ENCODE data around the gene SLC38A1. TPM values are rescaled to one million over a fixed set of nuclear protein-coding genes. Genes with fewer than 3 reads are reported as not detected.
"Not testable (repeated sequence)": the region's sequence is repeated elsewhere in the genome, so short reads cannot be mapped to it uniquely, and the experiment has no call there.

SLC38A1 gene
- total and polyA plus RNA-seq, 2 experiments from 2014 or later: 114 to 234 TPM

DNA sequence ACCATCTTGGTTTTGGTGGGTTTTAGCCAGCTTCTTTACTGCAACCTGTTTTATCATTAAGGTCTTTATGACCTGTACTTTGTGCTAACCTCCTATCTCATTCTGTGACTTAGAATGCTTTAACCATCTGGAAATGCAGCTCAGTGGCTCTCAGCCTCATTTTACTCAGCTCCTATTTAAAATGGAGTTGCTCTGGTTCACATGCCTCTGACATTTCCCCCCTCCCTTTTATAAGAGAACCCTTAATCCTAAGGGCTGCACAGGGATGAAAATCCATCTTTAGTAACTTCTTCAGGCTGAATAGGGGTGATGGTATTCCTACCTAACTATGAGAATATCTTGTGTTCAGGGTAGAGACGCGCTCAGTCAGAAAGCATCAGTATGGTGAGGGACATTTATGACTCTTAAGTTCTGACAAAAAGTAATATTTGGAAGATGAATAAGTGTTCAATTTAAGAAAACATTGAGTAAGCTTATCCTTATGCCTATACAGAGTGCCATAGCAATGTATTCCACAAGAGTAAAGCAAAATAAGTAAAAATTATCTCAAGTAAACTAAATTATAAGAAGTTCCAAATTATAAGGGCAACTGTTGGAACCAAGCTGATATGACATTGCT is 15.2 kb downstream of the SLC38A1 start:
- peaks cover 100% of the 10 kb centered on the region for H3K79me2 ChIP-seq (replicated peaks; ENCODE audit: insufficient read depth)
- peaks cover 27% of the 10 kb centered on the region for H3K4me1 Mint-ChIP-seq

DNA sequence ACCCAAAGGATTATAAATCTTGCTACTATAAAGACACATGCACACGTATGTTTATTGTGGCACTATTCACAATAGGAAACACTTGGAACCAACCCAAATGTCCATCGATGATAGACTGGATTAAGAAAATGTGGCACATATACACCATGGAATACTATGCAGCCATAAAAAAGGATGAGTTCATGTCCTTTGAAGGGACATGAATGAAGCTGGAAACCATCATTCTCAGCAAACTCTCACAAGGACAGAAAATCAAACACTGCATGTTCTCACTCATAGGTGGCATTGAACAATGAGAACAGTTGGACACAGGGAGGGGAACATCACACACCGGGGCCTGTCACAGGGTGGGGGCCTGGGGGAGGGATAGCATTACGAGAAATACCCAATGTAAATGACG is 16.8 kb downstream of the SLC38A1 start:
- not testable (repeated sequence) for ATAC-seq; H3K27ac Mint-ChIP-seq; H3K27me3 ChIP-seq (ENCODE audit: insufficient read depth); H3K4me3 ChIP-seq; H3K4me2 ChIP-seq; H3F3A ChIP-seq (replicated peaks; ENCODE audit: low read depth); DNase-seq (ENCODE audit: low spot score); H3K9me2 ChIP-seq (ENCODE audit: insufficient read depth); H3K27me3 Mint-ChIP-seq (ENCODE audit: insufficient read depth, low read depth, poor library complexity); H3K27ac ChIP-seq (ENCODE audit: low read depth); H2AFZ ChIP-seq; H3K4me3 Mint-ChIP-seq
- Histone ChIP-seq H4K20me1 (replicated peaks; ENCODE audit: insufficient read depth) (peaks cover 75% of the 10 kb centered on the region), H3K4me1 (ENCODE audit: insufficient read depth) (peaks cover 13% of the 10 kb centered on the region), H3K79me2 (replicated peaks; ENCODE audit: insufficient read depth) (peaks cover 100% of the 10 kb centered on the region), H3K36me3 (ENCODE audit: insufficient read depth) (peaks cover 30% of the 10 kb centered on the region)
- Mint-ChIP-seq H3K36me3 (ENCODE audit: low read depth) (peaks cover 94% of the 10 kb centered on the region), H3K4me1 (peaks cover 30% of the 10 kb centered on the region), H3K9me3 (peaks cover 28% of the 10 kb centered on the region)

More for the DNA sequence above, 15.2 kb downstream of the SLC38A1 start:
- Mint-ChIP-seq H3K9me3 (peaks cover 20% of the 10 kb centered on the region; the same call in 2 of the 3 replicates), H3K36me3 (ENCODE audit: low read depth) (peaks cover 87% of the 10 kb centered on the region), H3K27ac (no peak overlapping the region), H3K27me3 (ENCODE audit: insufficient read depth, low read depth, poor library complexity) (peaks cover 6% of the 10 kb centered on the region), H3K4me3 (no peak overlapping the region)
- Histone ChIP-seq H3K4me1 (ENCODE audit: insufficient read depth) (peaks cover 19% of the 10 kb centered on the region), H3K27me3 (ENCODE audit: insufficient read depth) (no peaks in the 10 kb centered on the region), H3K4me3 (no peak overlapping the region), H4K20me1 (replicated peaks; ENCODE audit: insufficient read depth) (peaks cover 75% of the 10 kb centered on the region), H3K4me2 (no peak overlapping the region), H3K27ac (ENCODE audit: low read depth) (no peak overlapping the region), H2AFZ (no peak overlapping the region), H3K9me2 (ENCODE audit: insufficient read depth) (peaks cover under 1% of the 10 kb centered on the region), H3F3A (replicated peaks; ENCODE audit: low read depth) (no peaks in the 10 kb centered on the region), H3K36me3 (ENCODE audit: insufficient read depth) (peaks cover 26% of the 10 kb centered on the region)
- no peak for TF ChIP-seq POLR2AphosphoS5 (IDR thresholded peaks at IDR 0.05; ENCODE audit: low read depth)
- ATAC-seq: no peak
- DNase-seq (ENCODE audit: low spot score): no peak

- not testable (repeated sequence) for H3K9me2 ChIP-seq (ENCODE audit: insufficient read depth); H3K27ac ChIP-seq (ENCODE audit: low read depth); H3K4me3 Mint-ChIP-seq; H3K4me2 ChIP-seq; DNase-seq (ENCODE audit: low spot score); H3K27me3 Mint-ChIP-seq (ENCODE audit: insufficient read depth, low read depth, poor library complexity); H3K4me3 ChIP-seq; H2AFZ ChIP-seq; H3F3A ChIP-seq (replicated peaks; ENCODE audit: low read depth); H3K27ac Mint-ChIP-seq; ATAC-seq; H3K27me3 ChIP-seq (ENCODE audit: insufficient read depth)
- Histone ChIP-seq H4K20me1 (replicated peaks; ENCODE audit: insufficient read depth) (peaks cover 83% of the 10 kb centered on the region), H3K4me1 (ENCODE audit: insufficient read depth) (peaks cover 15% of the 10 kb centered on the region), H3K79me2 (replicated peaks; ENCODE audit: insufficient read depth) (peaks cover 100% of the 10 kb centered on the region), H3K36me3 (ENCODE audit: insufficient read depth) (peaks cover 30% of the 10 kb centered on the region)
- Mint-ChIP-seq H3K4me1 (peaks cover 34% of the 10 kb centered on the region), H3K36me3 (ENCODE audit: low read depth) (peaks cover 99% of the 10 kb centered on the region), H3K9me3 (peaks cover 31% of the 10 kb centered on the region)
Observed at GRCh38 chr12:46249960-46250359, 18.9 kb downstream of the SLC38A1 start.

GRCh38 chr12:46246021-46246700 is 22.7 kb downstream of the SLC38A1 start:
- Mint-ChIP-seq H3K36me3 (ENCODE audit: low read depth) (peaks cover 92% of the 10 kb centered on the region), H3K27ac (no peak overlapping the region), H3K4me1 (peaks cover 44% of the 10 kb centered on the region), H3K4me3 (no peak overlapping the region), H3K9me3 (peaks cover 20% of the 10 kb centered on the region), H3K27me3 (ENCODE audit: insufficient read depth, low read depth, poor library complexity) (peaks cover 4% of the 10 kb centered on the region)
- Histone ChIP-seq H4K20me1 (replicated peaks; ENCODE audit: insufficient read depth) (peaks cover 89% of the 10 kb centered on the region), H3K79me2 (replicated peaks; ENCODE audit: insufficient read depth) (peaks cover 100% of the 10 kb centered on the region), H3K36me3 (ENCODE audit: insufficient read depth) (peaks cover 24% of the 10 kb centered on the region; the same call in 1 of the 2 replicates), H3K4me1 (ENCODE audit: insufficient read depth) (peaks cover 24% of the 10 kb centered on the region), H2AFZ (no peak overlapping the region), H3F3A (replicated peaks; ENCODE audit: low read depth) (no peaks in the 10 kb centered on the region), H3K9me2 (ENCODE audit: insufficient read depth) (0 out of 2 replicates have a peak, but pooled peaks cover 3% of the 10 kb centered on the region), H3K27me3 (ENCODE audit: insufficient read depth) (no peaks in the 10 kb centered on the region), H3K4me2 (no peak overlapping the region), H3K27ac (ENCODE audit: low read depth) (no peak overlapping the region), H3K4me3 (no peak overlapping the region)
- ATAC-seq: peak; percentile 38; the same call in 1 of the 3 replicates
- DNase-seq (ENCODE audit: low spot score): no peak
- TF ChIP-seq, protein P1, sequence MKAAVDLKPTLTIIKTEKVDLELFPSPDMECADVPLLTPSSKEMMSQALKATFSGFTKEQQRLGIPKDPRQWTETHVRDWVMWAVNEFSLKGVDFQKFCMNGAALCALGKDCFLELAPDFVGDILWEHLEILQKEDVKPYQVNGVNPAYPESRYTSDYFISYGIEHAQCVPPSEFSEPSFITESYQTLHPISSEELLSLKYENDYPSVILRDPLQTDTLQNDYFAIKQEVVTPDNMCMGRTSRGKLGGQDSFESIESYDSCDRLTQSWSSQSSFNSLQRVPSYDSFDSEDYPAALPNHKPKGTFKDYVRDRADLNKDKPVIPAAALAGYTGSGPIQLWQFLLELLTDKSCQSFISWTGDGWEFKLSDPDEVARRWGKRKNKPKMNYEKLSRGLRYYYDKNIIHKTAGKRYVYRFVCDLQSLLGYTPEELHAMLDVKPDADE (IDR thresholded peaks at IDR 0.05): no peak
- TF ChIP-seq ZNF331 (CRISPR knock-in tag; IDR thresholded peaks at IDR 0.05; ENCODE audit: low read depth) (no peak), EZH2 (IDR thresholded peaks at IDR 0.05; ENCODE audit: low read depth, unreplicated experiment) (no peak), CREB1 (CRISPR knock-in tag; IDR thresholded peaks at IDR 0.05; ENCODE audit: low read depth) (no peak), STAT1 (IDR thresholded peaks at IDR 0.05; ENCODE audit: unreplicated experiment) (no peak), EZH2phosphoT487 (IDR thresholded peaks at IDR 0.05; ENCODE audit: unreplicated experiment) (no peak), JUNB (IDR thresholded peaks at IDR 0.05; ENCODE audit: unreplicated experiment) (no peak)
- TF ChIP-seq, protein P2, sequence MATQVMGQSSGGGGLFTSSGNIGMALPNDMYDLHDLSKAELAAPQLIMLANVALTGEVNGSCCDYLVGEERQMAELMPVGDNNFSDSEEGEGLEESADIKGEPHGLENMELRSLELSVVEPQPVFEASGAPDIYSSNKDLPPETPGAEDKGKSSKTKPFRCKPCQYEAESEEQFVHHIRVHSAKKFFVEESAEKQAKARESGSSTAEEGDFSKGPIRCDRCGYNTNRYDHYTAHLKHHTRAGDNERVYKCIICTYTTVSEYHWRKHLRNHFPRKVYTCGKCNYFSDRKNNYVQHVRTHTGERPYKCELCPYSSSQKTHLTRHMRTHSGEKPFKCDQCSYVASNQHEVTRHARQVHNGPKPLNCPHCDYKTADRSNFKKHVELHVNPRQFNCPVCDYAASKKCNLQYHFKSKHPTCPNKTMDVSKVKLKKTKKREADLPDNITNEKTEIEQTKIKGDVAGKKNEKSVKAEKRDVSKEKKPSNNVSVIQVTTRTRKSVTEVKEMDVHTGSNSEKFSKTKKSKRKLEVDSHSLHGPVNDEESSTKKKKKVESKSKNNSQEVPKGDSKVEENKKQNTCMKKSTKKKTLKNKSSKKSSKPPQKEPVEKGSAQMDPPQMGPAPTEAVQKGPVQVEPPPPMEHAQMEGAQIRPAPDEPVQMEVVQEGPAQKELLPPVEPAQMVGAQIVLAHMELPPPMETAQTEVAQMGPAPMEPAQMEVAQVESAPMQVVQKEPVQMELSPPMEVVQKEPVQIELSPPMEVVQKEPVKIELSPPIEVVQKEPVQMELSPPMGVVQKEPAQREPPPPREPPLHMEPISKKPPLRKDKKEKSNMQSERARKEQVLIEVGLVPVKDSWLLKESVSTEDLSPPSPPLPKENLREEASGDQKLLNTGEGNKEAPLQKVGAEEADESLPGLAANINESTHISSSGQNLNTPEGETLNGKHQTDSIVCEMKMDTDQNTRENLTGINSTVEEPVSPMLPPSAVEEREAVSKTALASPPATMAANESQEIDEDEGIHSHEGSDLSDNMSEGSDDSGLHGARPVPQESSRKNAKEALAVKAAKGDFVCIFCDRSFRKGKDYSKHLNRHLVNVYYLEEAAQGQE (IDR thresholded peaks at IDR 0.05; ENCODE audit: unreplicated experiment): no peak

Data from GM23338 (cell line).